Rectal smooth muscle tissue (tissue), 1 donor: ENCODE results near the gene DNAJC13.
A peak's percentile ranks its signal among the peaks of the same experiment; 100 is the strongest.

ENCODE experiments used
- H3K27ac ChIP-seq: one replicate; pipeline ENCODE4 v1.7.0; 2013; ENCODE audit warnings: low read depth, low read length, inconsistent platforms
- H3K27me3 ChIP-seq: one replicate; pipeline ENCODE4 v1.7.0; 2013; ENCODE audit warnings: low read length; ENCODE audit not compliant: control insufficient read depth, insufficient read depth
- H3K36me3 ChIP-seq: one replicate; pipeline ENCODE4 v1.7.0; 2013; ENCODE audit warnings: low read length; ENCODE audit not compliant: control insufficient read depth, insufficient read depth
- H3K4me1 ChIP-seq: one replicate; pipeline ENCODE4 v1.7.0; 2013; ENCODE audit warnings: low read length; ENCODE audit not compliant: control insufficient read depth, insufficient read depth
- H3K4me3 ChIP-seq: one replicate; pipeline ENCODE4 v1.7.0; 2013; ENCODE audit warnings: low read length
- H3K9ac ChIP-seq: one replicate; pipeline ENCODE4 v1.7.0; 2013; ENCODE audit warnings: low read length

The DNAJC13 gene

GRCh38 chr3:132448216-132448961 lies 31.1 kb downstream of the DNAJC13 start:
- H3K27ac ChIP-seq = peak overlapping the region; percentile 1
- H3K27me3 ChIP-seq = no peaks in the 10 kb centered on the region
- H3K36me3 ChIP-seq = no peaks in the 10 kb centered on the region
- peaks cover 19% of the 10 kb centered on the region for H3K4me1 ChIP-seq
- H3K4me3 ChIP-seq = no peak overlapping the region
- H3K9ac ChIP-seq = no peak overlapping the region

DNA sequence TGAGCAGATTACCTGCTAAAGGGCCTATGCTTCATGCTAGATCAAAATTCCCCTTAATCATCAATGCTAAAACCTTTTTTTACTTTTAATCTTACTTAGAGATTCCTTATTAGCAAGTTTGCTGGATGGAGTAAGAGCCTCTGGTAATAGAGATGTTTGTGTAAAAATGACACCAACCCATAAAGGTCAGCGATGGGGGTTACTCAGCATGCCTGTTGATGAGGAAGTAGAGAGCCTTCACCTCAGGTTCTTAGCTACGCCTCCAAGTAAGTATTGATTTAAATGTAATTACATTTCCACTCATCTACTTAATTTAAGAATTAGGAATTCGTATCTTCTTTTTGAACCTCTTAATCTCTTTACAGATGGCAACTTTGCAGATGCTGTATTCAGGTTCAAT lies 38.8 kb downstream of the DNAJC13 start:
- Histone ChIP-seq H3K4me3 (no peak overlapping the region), H3K4me1 (no peaks in the 10 kb centered on the region), H3K9ac (no peak overlapping the region), H3K27ac (no peak overlapping the region), H3K27me3 (no peaks in the 10 kb centered on the region), H3K36me3 (peaks cover 13% of the 10 kb centered on the region)

- Histone ChIP-seq H3K27me3 (no peaks in the 10 kb centered on the region), H3K4me1 (no peaks in the 10 kb centered on the region), H3K4me3 (no peak overlapping the region), H3K36me3 (peaks cover 13% of the 10 kb centered on the region), H3K27ac (no peak overlapping the region), H3K9ac (no peak overlapping the region)
Measured at GRCh38 chr3:132456571-132456970, 39.3 kb downstream of the DNAJC13 start.

DNA sequence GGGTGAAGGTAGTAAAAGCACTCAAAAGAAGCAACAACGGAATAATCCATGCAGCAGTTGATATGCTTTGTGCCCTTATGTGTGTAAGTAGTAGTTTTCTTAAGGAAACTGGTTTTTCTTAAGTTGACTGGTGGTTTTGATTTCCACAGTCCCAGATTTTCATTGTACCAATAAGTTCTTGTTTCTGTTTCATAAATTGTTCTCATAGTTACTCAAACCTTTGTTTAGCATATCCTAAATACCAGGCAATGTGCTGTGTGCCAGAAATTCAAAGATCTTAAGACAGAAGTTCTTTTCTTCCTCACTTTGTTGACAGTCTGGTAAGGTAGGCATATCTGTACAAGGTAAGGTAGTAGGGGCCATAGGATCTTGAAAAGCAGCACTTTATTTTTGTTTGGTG lies 40.0 kb downstream of the DNAJC13 start:
- no peaks in the 10 kb centered on the region for H3K4me1 ChIP-seq
- H3K27me3 ChIP-seq = no peaks in the 10 kb centered on the region
- peaks cover 13% of the 10 kb centered on the region for H3K36me3 ChIP-seq
- no peak overlapping the region for H3K9ac ChIP-seq
- no peak overlapping the region for H3K27ac ChIP-seq
- H3K4me3 ChIP-seq = no peak overlapping the region

GRCh38 chr3:132459551-132459950 lies 42.2 kb downstream of the DNAJC13 start:
- H3K9ac ChIP-seq = no peak overlapping the region
- H3K27ac ChIP-seq = no peak overlapping the region
- peaks cover 13% of the 10 kb centered on the region for H3K36me3 ChIP-seq
- no peak overlapping the region for H3K4me3 ChIP-seq
- H3K27me3 ChIP-seq = no peaks in the 10 kb centered on the region
- no peaks in the 10 kb centered on the region for H3K4me1 ChIP-seq

- H3K27me3 ChIP-seq = no peaks in the 10 kb centered on the region
- no peaks in the 10 kb centered on the region for H3K4me1 ChIP-seq
- H3K4me3 ChIP-seq = no peak overlapping the region
- no peak overlapping the region for H3K27ac ChIP-seq
- H3K9ac ChIP-seq = no peak overlapping the region
- peaks cover 12% of the 10 kb centered on the region for H3K36me3 ChIP-seq
Measured at GRCh38 chr3:132461544-132461943, 44.2 kb downstream of the DNAJC13 start.

DNA sequence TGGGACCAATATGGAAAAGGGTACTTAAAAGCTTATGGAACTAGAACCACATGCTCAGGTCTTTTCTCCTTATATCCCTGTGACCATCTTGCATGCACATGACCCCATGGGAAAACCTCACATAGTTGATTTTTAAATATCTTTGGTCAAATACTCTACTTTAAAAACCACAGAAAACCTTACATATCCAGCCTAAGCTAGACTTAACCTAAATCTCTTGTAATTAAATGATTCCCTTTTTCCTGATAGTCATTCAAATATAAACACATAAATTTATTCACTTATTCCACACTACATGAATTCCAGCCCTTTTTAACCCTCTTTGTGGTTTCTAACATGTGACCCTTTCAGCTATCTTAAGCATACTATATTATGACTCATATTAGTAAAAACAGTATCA lies 46.8 kb downstream of the DNAJC13 start:
- Histone ChIP-seq H3K4me1 (no peaks in the 10 kb centered on the region), H3K36me3 (peaks cover under 1% of the 10 kb centered on the region)

DNA sequence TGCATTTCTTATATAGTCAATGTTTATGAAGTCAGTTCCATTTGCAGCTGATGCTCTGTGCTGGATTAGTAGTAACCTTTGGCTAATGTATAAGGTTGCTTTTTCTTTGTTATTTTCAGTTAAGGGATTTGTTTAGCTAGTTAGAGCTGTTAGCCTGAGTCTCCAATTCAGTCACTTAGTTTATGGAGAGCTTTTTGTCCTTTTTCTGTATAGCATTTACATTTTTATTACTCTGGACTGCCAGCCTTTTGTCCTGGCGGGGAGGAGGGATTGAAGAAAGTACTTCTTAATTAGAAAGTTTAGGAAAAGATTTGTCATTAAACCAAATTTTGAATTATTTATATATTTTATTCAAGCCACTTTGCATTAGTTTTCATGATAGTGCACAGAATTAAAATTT lies 52.0 kb downstream of the DNAJC13 start:
- no peaks in the 10 kb centered on the region for H3K27me3 ChIP-seq
- H3K36me3 ChIP-seq = no peaks in the 10 kb centered on the region
- no peak overlapping the region for H3K4me3 ChIP-seq
- no peaks in the 10 kb centered on the region for H3K4me1 ChIP-seq
- H3K9ac ChIP-seq = no peak overlapping the region
- H3K27ac ChIP-seq = no peak overlapping the region

More for the DNA sequence above, 46.8 kb downstream of the DNAJC13 start:
- no peak overlapping the region for H3K27ac ChIP-seq
- no peak overlapping the region for H3K9ac ChIP-seq
- no peaks in the 10 kb centered on the region for H3K27me3 ChIP-seq
- no peak overlapping the region for H3K4me3 ChIP-seq

DNA sequence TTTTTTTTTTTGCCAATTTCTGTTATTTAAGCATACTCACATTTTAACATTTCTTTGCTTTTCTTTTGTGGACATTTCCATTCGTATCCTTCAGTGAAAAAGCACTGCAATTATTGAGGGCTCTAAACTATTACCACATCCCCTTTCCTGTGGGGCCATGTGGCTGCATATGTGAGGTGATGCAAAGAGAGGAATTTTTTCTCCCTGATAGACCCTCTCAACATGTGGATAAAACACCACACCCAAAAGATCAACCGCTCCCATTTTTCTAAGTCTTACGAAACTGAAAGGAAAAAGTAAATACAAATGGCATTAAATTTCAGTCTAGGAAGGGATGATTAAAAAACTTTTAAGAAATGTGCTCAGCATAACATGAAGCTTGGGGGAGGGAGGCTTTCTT lies 68.8 kb downstream of the DNAJC13 start:
- Histone ChIP-seq H3K27ac (no peak overlapping the region), H3K4me1 (no peaks in the 10 kb centered on the region), H3K36me3 (peaks cover 9% of the 10 kb centered on the region), H3K9ac (no peak overlapping the region), H3K4me3 (no peak overlapping the region), H3K27me3 (no peaks in the 10 kb centered on the region)

DNA sequence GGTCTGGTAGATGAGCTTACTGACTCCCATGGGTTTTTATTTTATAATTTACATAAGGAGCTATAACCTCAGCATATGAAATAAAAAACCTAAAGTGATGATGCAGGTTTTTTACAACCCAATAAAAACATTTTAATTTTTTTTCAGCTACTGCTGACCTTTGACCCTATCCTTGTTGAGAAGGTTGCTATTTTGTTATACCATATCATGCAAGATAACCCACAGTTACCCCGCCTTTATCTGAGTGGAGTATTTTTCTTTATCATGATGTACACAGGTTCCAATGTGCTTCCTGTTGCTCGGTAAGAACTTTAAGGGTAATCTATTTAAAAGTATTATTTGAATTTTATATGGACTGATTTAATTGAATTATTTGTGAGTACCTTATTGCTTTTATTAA lies 70.8 kb downstream of the DNAJC13 start:
- Histone ChIP-seq H3K27ac (no peak overlapping the region), H3K27me3 (no peaks in the 10 kb centered on the region), H3K4me1 (no peaks in the 10 kb centered on the region), H3K36me3 (peaks cover 13% of the 10 kb centered on the region), H3K4me3 (no peak overlapping the region), H3K9ac (no peak overlapping the region)

DNA sequence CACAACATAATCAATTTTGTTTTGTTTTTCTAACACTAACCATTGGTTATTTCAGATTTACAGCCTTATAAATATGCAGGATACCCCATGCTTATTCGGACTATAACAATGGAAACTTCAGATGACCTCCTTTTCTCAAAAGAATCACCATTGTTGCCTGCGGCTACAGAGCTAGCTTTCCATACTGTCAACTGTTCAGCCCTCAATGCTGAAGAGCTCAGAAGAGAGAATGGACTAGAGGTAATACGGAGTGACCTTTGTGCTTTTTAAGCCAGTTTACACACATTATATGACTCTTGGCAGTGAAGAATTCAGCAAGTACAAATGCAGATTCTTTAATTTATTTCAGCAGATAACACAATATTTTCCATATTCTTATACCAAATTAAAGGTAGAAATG lies 81.8 kb downstream of the DNAJC13 start:
- Histone ChIP-seq H3K4me3 (no peak overlapping the region), H3K9ac (no peak overlapping the region), H3K36me3 (peaks cover 25% of the 10 kb centered on the region), H3K27ac (no peak overlapping the region), H3K27me3 (no peaks in the 10 kb centered on the region), H3K4me1 (no peaks in the 10 kb centered on the region)

GRCh38 chr3:132503559-132503958 lies 86.3 kb downstream of the DNAJC13 start:
- H3K27ac ChIP-seq = no peak overlapping the region
- H3K4me3 ChIP-seq = no peak overlapping the region
- H3K27me3 ChIP-seq = no peaks in the 10 kb centered on the region
- no peaks in the 10 kb centered on the region for H3K4me1 ChIP-seq
- peaks cover 13% of the 10 kb centered on the region for H3K36me3 ChIP-seq
- no peak overlapping the region for H3K9ac ChIP-seq

DNA sequence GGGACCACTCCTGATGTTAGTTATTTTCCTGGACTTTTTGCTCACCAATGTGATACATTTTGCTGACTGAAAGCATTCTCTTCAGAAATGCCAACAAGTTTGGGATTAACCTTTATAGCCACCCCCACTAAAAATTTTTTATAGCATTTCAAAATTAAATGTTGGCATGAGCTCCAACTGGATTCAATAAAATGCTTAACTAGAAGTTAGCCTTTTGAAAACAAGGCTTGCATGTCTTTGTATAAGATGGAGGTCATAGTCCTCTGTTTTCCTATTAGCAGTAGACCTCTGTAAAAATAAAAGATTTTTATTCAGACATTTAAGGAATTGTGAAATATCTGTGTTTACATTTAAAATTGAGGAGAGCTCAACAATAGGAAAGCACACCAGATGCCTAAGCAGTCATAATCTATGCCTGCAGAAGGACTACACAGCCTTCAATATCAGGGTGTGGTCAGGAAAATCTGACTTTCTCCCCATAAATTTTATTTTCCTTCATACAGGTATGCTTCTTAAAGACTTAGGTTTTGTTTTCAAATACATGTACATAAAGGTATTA lies 87.2 kb downstream of the DNAJC13 start:
- no peaks in the 10 kb centered on the region for H3K4me1 ChIP-seq
- H3K27ac ChIP-seq = no peak overlapping the region
- peaks cover 13% of the 10 kb centered on the region for H3K36me3 ChIP-seq
- no peak overlapping the region for H3K9ac ChIP-seq
- no peak overlapping the region for H3K4me3 ChIP-seq
- H3K27me3 ChIP-seq = no peaks in the 10 kb centered on the region
